ENCODE data around the gene HTRA3. TPM values are rescaled to one million over a fixed set of nuclear protein-coding genes. Genes with fewer than 3 reads are reported as not detected.

The HTRA3 gene
- total and polyA plus RNA-seq, 2 experiments from 2014 or later, result 3.2 to 5.2 TPM

GRCh38 chr4:8268211-8268610 is 1.3 kb upstream of the HTRA3 start:
- 0 out of 2 replicates have a peak, but pooled peaks cover 3% of the 10 kb centered on the region for H3K4me1 ChIP-seq (ENCODE audit: insufficient read depth)
- 90 to 98% methylated on average over 7 of the region's 7 CpGs for WGBS, 2 experiments (ENCODE audit: low coverage in 1 of 2, low lambda C conversion rate in 2 of 2, missing lambda C conversion rate in 2 of 2)
- TF ChIP-seq EZH2phosphoT487 (IDR thresholded peaks at IDR 0.05; ENCODE audit: insufficient read depth, low read depth) (no peak), EZH2 (IDR thresholded peaks at IDR 0.05; ENCODE audit: insufficient read depth, poor library complexity, severe bottlenecking) (no peak)

GRCh38 chr4:8268901-8269534 is 536 bp upstream of the HTRA3 start:
- Histone ChIP-seq H3K4me2 (ENCODE audit: unreplicated experiment) (no peak overlapping the region), H3K9me2 (ENCODE audit: insufficient read depth) (no peaks in the 10 kb centered on the region), H2AFZ (peak overlapping the region; percentile 74), H3F3A (ENCODE audit: insufficient read depth) (0 out of 2 replicates have a peak, but pooled peaks cover under 1% of the 10 kb centered on the region), H3K9me3 (ENCODE audit: low read depth) (no peaks in the 10 kb centered on the region), H3K27ac (no peak overlapping the region), H4K20me1 (ENCODE audit: insufficient read depth) (no peaks in the 10 kb centered on the region), H3K9ac (peak overlapping the region; percentile 65), H3K27me3 (replicated peaks; ENCODE audit: insufficient read depth) (peaks cover 8% of the 10 kb centered on the region; the same call in 1 of the 2 replicates), H3K4me1 (ENCODE audit: insufficient read depth) (0 out of 2 replicates have a peak, but pooled peaks cover 3% of the 10 kb centered on the region), H3K36me3 (ENCODE audit: low read depth) (no peaks in the 10 kb centered on the region), H3K79me2 (ENCODE audit: insufficient read depth) (no peaks in the 10 kb centered on the region), H3K4me3 (peak overlapping the region; percentile 63)
- TF ChIP-seq EZH2phosphoT487 (IDR thresholded peaks at IDR 0.05; ENCODE audit: insufficient read depth, low read depth) (no peak), EZH2 (IDR thresholded peaks at IDR 0.05; ENCODE audit: insufficient read depth, poor library complexity, severe bottlenecking) (no peak)
- no peak for DNase-seq
- in situ Hi-C loops (cut with MboI), result no loop called here
- 78 to 79% methylated on average over 25 of the region's 25 CpGs for WGBS, 2 experiments (ENCODE audit: low coverage in 1 of 2, low lambda C conversion rate in 2 of 2, missing lambda C conversion rate in 2 of 2)

More at GRCh38 chr4:8268211-8268610, 1.3 kb upstream of the HTRA3 start:
- Histone ChIP-seq H3K9ac (no peak overlapping the region), H3F3A (ENCODE audit: insufficient read depth) (no peaks in the 10 kb centered on the region), H3K27me3 (replicated peaks; ENCODE audit: insufficient read depth) (peaks cover 8% of the 10 kb centered on the region; the same call in 1 of the 2 replicates), H3K4me3 (no peak overlapping the region), H3K36me3 (ENCODE audit: low read depth) (no peaks in the 10 kb centered on the region), H3K27ac (no peak overlapping the region), H4K20me1 (ENCODE audit: insufficient read depth) (no peaks in the 10 kb centered on the region), H3K4me2 (ENCODE audit: unreplicated experiment) (no peak overlapping the region), H3K9me2 (ENCODE audit: insufficient read depth) (no peaks in the 10 kb centered on the region), H3K9me3 (ENCODE audit: low read depth) (no peaks in the 10 kb centered on the region), H2AFZ (no peak overlapping the region), H3K79me2 (ENCODE audit: insufficient read depth) (no peaks in the 10 kb centered on the region)
- DNase-seq, result no peak
- in situ Hi-C loops (cut with MboI), result no loop called here

GRCh38 chr4:8270418-8270771 is 841 bp downstream of the HTRA3 start:
- H3F3A ChIP-seq (ENCODE audit: insufficient read depth), result 0 out of 2 replicates have a peak, but pooled peaks cover 7% of the 10 kb centered on the region
- H3K9me2 ChIP-seq (ENCODE audit: insufficient read depth), result no peaks in the 10 kb centered on the region
- H3K79me2 ChIP-seq (ENCODE audit: insufficient read depth), result no peaks in the 10 kb centered on the region
- H3K4me1 ChIP-seq (ENCODE audit: insufficient read depth), result peaks cover 11% of the 10 kb centered on the region
- H3K9me3 ChIP-seq (ENCODE audit: low read depth), result no peaks in the 10 kb centered on the region
- no peaks in the 10 kb centered on the region for H4K20me1 ChIP-seq (ENCODE audit: insufficient read depth)
- 8 to 9% methylated on average over 11 of the region's 11 CpGs for WGBS, 2 experiments (ENCODE audit: low coverage in 1 of 2, low lambda C conversion rate in 2 of 2, missing lambda C conversion rate in 2 of 2)
- no peak overlapping the region for H3K27ac ChIP-seq
- H2AFZ ChIP-seq, result 0 out of 2 replicates have a peak overlapping the region, but pooled peaks have one; percentile 15
- TF ChIP-seq EZH2phosphoT487 (IDR thresholded peaks at IDR 0.05; ENCODE audit: insufficient read depth, low read depth) (no peak), EZH2 (IDR thresholded peaks at IDR 0.05; ENCODE audit: insufficient read depth, poor library complexity, severe bottlenecking) (no peak)
- DNase-seq, result no peak
- peak overlapping the region; percentile 63; the same call in 1 of the 2 replicates for H3K4me3 ChIP-seq
- no peaks in the 10 kb centered on the region for H3K36me3 ChIP-seq (ENCODE audit: low read depth)
- in situ Hi-C loops (cut with MboI), result no loop called here
- 0 out of 2 replicates have a peak overlapping the region, but pooled peaks have one; percentile 65 for H3K9ac ChIP-seq
- H3K27me3 ChIP-seq (replicated peaks; ENCODE audit: insufficient read depth), result peaks cover 8% of the 10 kb centered on the region; the same call in 1 of the 2 replicates
- peak overlapping the region; percentile 66 for H3K4me2 ChIP-seq (ENCODE audit: unreplicated experiment)

GRCh38 chr4:8270912-8271815 is 1.6 kb downstream of the HTRA3 start:
- H3K4me1 ChIP-seq (ENCODE audit: insufficient read depth), result peaks cover 13% of the 10 kb centered on the region
- H2AFZ ChIP-seq, result no peak overlapping the region
- no peaks in the 10 kb centered on the region for H3K79me2 ChIP-seq (ENCODE audit: insufficient read depth)
- H3K4me2 ChIP-seq (ENCODE audit: unreplicated experiment), result peak overlapping the region; percentile 66
- H3K27ac ChIP-seq, result no peak overlapping the region
- H3K27me3 ChIP-seq (replicated peaks; ENCODE audit: insufficient read depth), result peaks cover 8% of the 10 kb centered on the region; the same call in 1 of the 2 replicates
- no peaks in the 10 kb centered on the region for H3K9me2 ChIP-seq (ENCODE audit: insufficient read depth)
- H3K36me3 ChIP-seq (ENCODE audit: low read depth), result no peaks in the 10 kb centered on the region
- WGBS, 2 experiments (ENCODE audit: low coverage in 1 of 2, low lambda C conversion rate in 2 of 2, missing lambda C conversion rate in 2 of 2), result 36 to 39% methylated on average over 27 of the region's 27 CpGs
- H3K9ac ChIP-seq, result no peak overlapping the region
- peak; percentile 31 for DNase-seq
- no peaks in the 10 kb centered on the region for H4K20me1 ChIP-seq (ENCODE audit: insufficient read depth)
- TF ChIP-seq EZH2 (IDR thresholded peaks at IDR 0.05; ENCODE audit: insufficient read depth, poor library complexity, severe bottlenecking) (peak; percentile 39), EZH2phosphoT487 (IDR thresholded peaks at IDR 0.05; ENCODE audit: insufficient read depth, low read depth) (no peak)
- H3K4me3 ChIP-seq, result no peak overlapping the region
- in situ Hi-C loops (cut with MboI), result no loop called here
- H3F3A ChIP-seq (ENCODE audit: insufficient read depth), result 0 out of 2 replicates have a peak, but pooled peaks cover 7% of the 10 kb centered on the region
- no peaks in the 10 kb centered on the region for H3K9me3 ChIP-seq (ENCODE audit: low read depth)

Measured in GM23248 (cell line).